Kidney epithelial cell (primary cell): Measurements from ENCODE around the gene BBS1. TPM values are rescaled to one million over a fixed set of nuclear protein-coding genes. Genes with fewer than 3 reads are reported as not detected.
A peak's percentile ranks its signal among the peaks of the same experiment; 100 is the strongest.
"Not testable (repeated sequence)": the region's sequence is repeated elsewhere in the genome, so short reads cannot be mapped to it uniquely, and the experiment has no call there.

Source experiments
- DNase-seq: peaks from one replicate; pipeline ENCODE4 v3.0.0-alpha.2; 2010; ENCODE audit warnings: low read depth
- H3K27me3 ChIP-seq: 2 replicates; pipeline ENCODE4 v1.6.0; 2011; ENCODE audit warnings: low read length; ENCODE audit not compliant: control insufficient read depth, insufficient read depth
- H3K36me3 ChIP-seq: 2 replicates; pipeline ENCODE4 v1.5.1; 2011; ENCODE audit warnings: low read length; ENCODE audit not compliant: control insufficient read depth, insufficient read depth
- H3K4me3 ChIP-seq: 2 replicates; pipeline ENCODE4 v1.5.1; 2011; ENCODE audit warnings: low read depth, mild to moderate bottlenecking, control low read depth, low read length
- CTCF ChIP-seq: IDR thresholded peaks from 2 replicates; pipeline ENCODE4 v1.5.1; 2011; ENCODE audit warnings: mild to moderate bottlenecking, moderate library complexity, low read length, control low read depth, inconsistent platforms; ENCODE audit not compliant: insufficient read depth, poor library complexity, severe bottlenecking
- total RNA-seq: library from RNA; depleted of rRNA; stranded (reverse); fragments of >200 nt; gene quantifications from 2 replicates; pipeline ENCODE4 v1.2.3, GENCODE V29; 2015

Gene BBS1
- 31.7 and 39.6 TPM in 2 replicates for total RNA-seq

DNA sequence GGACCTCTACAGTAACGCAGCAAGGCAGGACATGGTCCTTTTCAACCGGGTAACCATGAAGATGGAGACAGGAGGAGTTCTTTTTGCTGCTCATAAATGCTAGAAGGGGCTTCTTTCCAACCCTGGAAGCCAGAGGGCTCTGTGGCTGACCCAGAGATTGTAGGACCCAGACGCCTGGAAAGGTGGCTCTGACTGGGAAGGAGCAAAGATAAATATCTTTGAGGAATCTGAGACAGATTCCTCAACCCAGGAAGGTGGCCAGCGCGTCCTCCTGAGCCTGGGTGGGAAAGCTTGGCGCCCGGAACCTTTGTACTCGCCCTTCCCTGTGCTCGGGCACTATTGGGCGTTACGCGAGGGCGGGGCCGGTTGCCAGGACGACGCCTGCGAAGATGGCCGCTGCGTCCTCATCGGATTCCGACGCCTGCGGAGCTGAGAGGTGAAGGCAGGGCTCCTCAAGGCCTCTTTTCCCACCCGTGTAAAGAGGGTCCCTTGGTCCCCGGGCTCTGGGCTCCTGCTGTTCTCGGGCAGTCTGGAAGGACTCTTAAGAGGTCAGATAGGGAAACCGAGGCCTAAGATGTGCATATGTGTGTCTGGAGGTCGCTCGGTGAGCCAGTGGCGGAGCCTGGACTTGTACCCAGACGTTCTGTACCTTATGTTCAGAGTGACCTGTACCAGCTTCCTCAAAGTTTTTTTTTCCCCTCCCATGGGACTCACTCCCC is at the start of gene BBS1:
TSS of gene BBS1 (plus strand) at position 365 of the 719 bp plus-strand sequence. CDS start at position 390, 25 bp downstream.
- no peaks in the 10 kb centered on the region for H3K27me3 ChIP-seq
- H3K36me3 ChIP-seq: no peaks in the 10 kb centered on the region
- peak within 1 kb of the TSS; percentile 87 for H3K4me3 ChIP-seq
- no peak for DNase-seq
- TF ChIP-seq CTCF: no peak

DNA sequence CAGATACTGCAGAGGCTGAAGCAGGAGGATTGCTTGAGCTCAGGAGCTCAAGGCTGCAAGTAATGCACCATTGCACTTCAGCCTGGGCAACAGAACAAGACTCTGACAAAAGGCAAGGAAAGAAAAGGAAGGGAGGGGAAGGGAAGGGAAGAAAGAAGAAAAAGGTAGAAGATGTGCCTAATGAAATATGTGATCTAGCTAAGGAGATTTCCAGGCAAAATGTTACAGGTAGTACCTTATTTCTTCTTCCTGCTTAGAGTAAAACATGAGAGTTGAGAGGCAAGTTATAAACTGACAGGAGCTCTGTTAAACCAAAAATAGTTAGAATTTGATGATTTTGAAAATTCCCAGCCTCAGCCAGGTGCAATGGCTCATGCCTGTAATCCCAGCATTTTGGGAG is 48.4 kb upstream of the BBS1 start:
- no peak for DNase-seq
- Histone ChIP-seq H3K27me3 (no peaks in the 10 kb centered on the region), H3K4me3 (no peak overlapping the region), H3K36me3 (no peaks in the 10 kb centered on the region)
- no peak for TF ChIP-seq CTCF

DNA sequence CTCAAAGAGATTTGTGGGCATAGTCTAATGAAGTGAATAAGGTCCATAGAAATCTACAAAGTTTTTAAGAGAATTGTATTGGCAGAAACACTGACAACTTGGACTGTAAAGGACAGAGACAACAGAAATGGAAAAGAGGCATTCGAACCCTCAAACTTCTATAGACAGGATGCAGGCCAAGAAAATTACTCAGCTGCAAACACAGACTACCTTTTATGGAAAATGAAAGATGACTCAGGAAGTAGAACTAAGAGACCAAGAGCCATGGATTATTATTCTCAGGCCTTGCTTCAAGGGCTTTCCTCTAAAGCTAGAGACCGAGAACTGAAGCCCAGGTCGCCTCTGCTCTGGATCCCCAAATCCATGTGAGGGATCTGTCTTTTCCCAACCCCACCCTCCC is 47.5 kb upstream of the BBS1 start:
- TF ChIP-seq CTCF: no peak
- no peaks in the 10 kb centered on the region for H3K36me3 ChIP-seq
- H3K27me3 ChIP-seq: no peaks in the 10 kb centered on the region
- H3K4me3 ChIP-seq: no peak overlapping the region
- DNase-seq: no peak

- DNase-seq, H3K27me3 ChIP-seq, H3K36me3 ChIP-seq, H3K4me3 ChIP-seq: not testable (repeated sequence)
Measured at GRCh38 chr11:66464116-66464515, 46.3 kb upstream of the BBS1 start.

GRCh38 chr11:66464916-66465315 is 45.5 kb upstream of the BBS1 start:
- DNase-seq: no peak
- no peaks in the 10 kb centered on the region for H3K27me3 ChIP-seq
- no peak overlapping the region for H3K4me3 ChIP-seq
- no peaks in the 10 kb centered on the region for H3K36me3 ChIP-seq
- TF ChIP-seq CTCF: no peak

DNA sequence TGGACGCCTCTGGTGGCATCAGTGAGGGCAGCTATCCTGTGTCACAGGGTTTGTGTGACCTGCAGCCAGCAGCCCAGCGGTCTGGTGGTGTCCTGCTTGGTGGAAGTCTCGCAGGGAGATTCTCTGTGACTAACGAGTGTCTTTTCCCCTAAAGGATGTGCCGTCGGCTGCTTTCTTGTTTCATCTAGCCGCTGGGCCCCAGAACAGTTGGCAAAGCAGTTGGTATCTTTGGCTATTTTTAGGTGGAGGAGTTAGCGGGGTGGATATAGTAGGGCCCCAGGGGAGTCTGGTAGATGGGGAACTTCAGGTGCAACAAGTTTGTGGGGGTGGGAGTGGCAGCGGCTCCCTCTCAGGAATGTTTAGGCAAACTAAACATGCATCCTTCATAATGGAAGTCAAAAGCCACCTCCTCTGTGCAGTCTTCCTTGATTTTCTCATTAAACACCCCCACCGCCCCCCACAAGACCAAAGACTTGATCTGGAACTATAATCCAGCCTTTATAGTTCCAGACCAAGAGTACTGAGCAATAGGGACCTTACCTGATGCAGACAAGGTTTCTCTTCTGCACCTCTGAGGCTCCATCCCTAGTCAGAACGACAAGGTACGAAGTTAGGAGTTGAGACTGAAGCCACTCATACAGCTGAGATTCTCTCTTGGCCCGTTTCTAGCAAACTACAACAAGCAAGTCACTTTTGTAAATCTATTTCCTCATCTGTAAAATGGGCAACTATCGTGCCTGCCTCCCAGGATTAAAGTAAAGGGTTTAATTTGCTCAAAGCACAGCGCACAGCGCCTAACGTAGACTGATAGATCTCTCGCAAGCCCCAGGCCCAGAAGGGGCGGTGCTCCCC is 44.8 kb upstream of the BBS1 start:
- no peaks in the 10 kb centered on the region for H3K36me3 ChIP-seq
- TF ChIP-seq CTCF: no peak

More for the DNA sequence above, 44.8 kb upstream of the BBS1 start:
- Histone ChIP-seq H3K4me3 (peak overlapping the region; percentile 61), H3K27me3 (no peaks in the 10 kb centered on the region)
- no peak for DNase-seq
